22Rv1 (cell line): ENCODE data around the gene RPL22.

Experiments
- CTCF ChIP-seq: fragments of 450-650 bp; IDR thresholded peaks from 2 replicates; pipeline ENCODE4 v1.5.1; 2017; ENCODE audit warnings: mild to moderate bottlenecking
- ZFX ChIP-seq: fragments of 450-650 bp; IDR thresholded peaks from 2 replicates; pipeline ENCODE4 v1.6.1; 2017; ENCODE audit warnings: antibody characterized with exemption, borderline replicate concordance

- no peak for TF ChIP-seq CTCF
- no peak for TF ChIP-seq ZFX
Measured at GRCh38 chr1:6163191-6163972, 36.0 kb downstream of the RPL22 start.
